Measurements from ENCODE around the gene MTNR1A.

The MTNR1A gene

GRCh38 chr4:186487726-186488125 lies 67.6 kb downstream of the MTNR1A start:
- Histone ChIP-seq H3K4me2 (ENCODE audit: low read length, poor library complexity, severe bottlenecking) (no peak overlapping the region), H3K27ac (ENCODE audit: low read length, poor library complexity, severe bottlenecking) (no peak overlapping the region), H4K8ac (ENCODE audit: low read length) (no peak overlapping the region), H3K9ac (ENCODE audit: low read length) (no peak overlapping the region), H2AK5ac (ENCODE audit: low read length, severe bottlenecking) (no peak overlapping the region), H3K4ac (ENCODE audit: low read depth in 1 of 2, low read length in 2 of 2) (no peak overlapping the region), H3K79me1 (replicated peaks; ENCODE audit: low read length, poor library complexity, severe bottlenecking) (no peaks in the 10 kb centered on the region), H3K9me3 (ENCODE audit: control insufficient read depth, low read length) (peaks cover 17% of the 10 kb centered on the region), H3K23ac (ENCODE audit: low read length in 2 of 2) (no peak overlapping the region), H3K27me3 (ENCODE audit: control insufficient read depth in 1 of 2, insufficient read depth in 1 of 2, low read length in 2 of 2) (peaks cover 0 to 18% of the 10 kb centered on the region in 2 experiments), H3K4me3 (ENCODE audit: insufficient read depth in 1 of 2, low read depth in 1 of 2, low read length in 2 of 2) (no peak overlapping the region), H2AFZ (ENCODE audit: low read depth, low read length) (no peak overlapping the region), H2BK120ac (ENCODE audit: low read depth, low read length) (no peak overlapping the region), H4K91ac (ENCODE audit: low read length) (no peak overlapping the region), H3K36me3 (ENCODE audit: control insufficient read depth in 1 of 2, insufficient read depth in 2 of 2, low read depth in 1 of 2, low read length in 2 of 2) (no peaks in the 10 kb centered on the region), H2BK15ac (ENCODE audit: low read depth, poor library complexity, severe bottlenecking) (no peak overlapping the region), H3K18ac (ENCODE audit: low read depth in 1 of 2, low read length in 2 of 2) (no peak overlapping the region), H3K14ac (ENCODE audit: low read length in 2 of 2) (no peak overlapping the region), H3K4me1 (ENCODE audit: control insufficient read depth, insufficient read depth, low read depth, low read length) (peaks cover 2% of the 10 kb centered on the region), H2BK5ac (ENCODE audit: low read depth, low read length, poor library complexity, severe bottlenecking) (no peak overlapping the region), H2BK12ac (ENCODE audit: low read length in 2 of 2) (no peak overlapping the region)
- WGBS = 81% methylated on average over 7 of the region's 9 CpGs
- no peak for DNase-seq

GRCh38 chr4:186486172-186486571 lies 69.2 kb downstream of the MTNR1A start:
- no peak overlapping the region for H3K4me2 ChIP-seq (ENCODE audit: low read length, poor library complexity, severe bottlenecking)
- H2BK120ac ChIP-seq (ENCODE audit: low read depth, low read length) = no peak overlapping the region
- no peak overlapping the region for H4K8ac ChIP-seq (ENCODE audit: low read length)
- H3K14ac ChIP-seq (ENCODE audit: low read length in 2 of 2) = no peak overlapping the region
- H3K4me1 ChIP-seq (ENCODE audit: control insufficient read depth, insufficient read depth, low read depth, low read length) = peaks cover 4% of the 10 kb centered on the region
- H3K18ac ChIP-seq (ENCODE audit: low read depth in 1 of 2, low read length in 2 of 2) = no peak overlapping the region
- H3K4me3 ChIP-seq (ENCODE audit: insufficient read depth in 1 of 2, low read depth in 1 of 2, low read length in 2 of 2) = peak overlapping the region in 1 of 2 experiments; percentile 44
- H3K79me1 ChIP-seq (replicated peaks; ENCODE audit: low read length, poor library complexity, severe bottlenecking) = no peaks in the 10 kb centered on the region
- 37% methylated on average over 11 of the region's 11 CpGs for WGBS
- H2AK5ac ChIP-seq (ENCODE audit: low read length, severe bottlenecking) = no peak overlapping the region
- H4K91ac ChIP-seq (ENCODE audit: low read length) = no peak overlapping the region
- H2BK15ac ChIP-seq (ENCODE audit: low read depth, poor library complexity, severe bottlenecking) = no peak overlapping the region
- H3K9ac ChIP-seq (ENCODE audit: low read length) = no peak overlapping the region
- H3K23ac ChIP-seq (ENCODE audit: low read length in 2 of 2) = no peak overlapping the region
- no peak overlapping the region for H2BK5ac ChIP-seq (ENCODE audit: low read depth, low read length, poor library complexity, severe bottlenecking)
- no peaks in the 10 kb centered on the region for H3K36me3 ChIP-seq (ENCODE audit: control insufficient read depth in 1 of 2, insufficient read depth in 2 of 2, low read depth in 1 of 2, low read length in 2 of 2)
- H3K9me3 ChIP-seq (ENCODE audit: control insufficient read depth, low read length) = peaks cover 8% of the 10 kb centered on the region
- H3K27ac ChIP-seq (ENCODE audit: low read length, poor library complexity, severe bottlenecking) = no peak overlapping the region
- peaks cover 0 to 27% of the 10 kb centered on the region in 2 experiments for H3K27me3 ChIP-seq (ENCODE audit: control insufficient read depth in 1 of 2, insufficient read depth in 1 of 2, low read length in 2 of 2)
- H3K4ac ChIP-seq (ENCODE audit: low read depth in 1 of 2, low read length in 2 of 2) = no peak overlapping the region
- H2BK12ac ChIP-seq (ENCODE audit: low read length in 2 of 2) = no peak overlapping the region
- no peak for DNase-seq
- no peak overlapping the region for H2AFZ ChIP-seq (ENCODE audit: low read depth, low read length)

GRCh38 chr4:186485561-186486062 lies 69.8 kb downstream of the MTNR1A start:
- Histone ChIP-seq H3K18ac (ENCODE audit: low read depth in 1 of 2, low read length in 2 of 2) (no peak overlapping the region), H3K14ac (ENCODE audit: low read length in 2 of 2) (no peak overlapping the region), H3K9me3 (ENCODE audit: control insufficient read depth, low read length) (peaks cover 3% of the 10 kb centered on the region), H4K91ac (ENCODE audit: low read length) (no peak overlapping the region), H3K36me3 (ENCODE audit: control insufficient read depth in 1 of 2, insufficient read depth in 2 of 2, low read depth in 1 of 2, low read length in 2 of 2) (no peaks in the 10 kb centered on the region), H2BK12ac (ENCODE audit: low read length in 2 of 2) (no peak overlapping the region), H3K4me1 (ENCODE audit: control insufficient read depth, insufficient read depth, low read depth, low read length) (peaks cover 4% of the 10 kb centered on the region), H3K4me2 (ENCODE audit: low read length, poor library complexity, severe bottlenecking) (no peak overlapping the region), H2BK5ac (ENCODE audit: low read depth, low read length, poor library complexity, severe bottlenecking) (no peak overlapping the region), H3K27me3 (ENCODE audit: control insufficient read depth in 1 of 2, insufficient read depth in 1 of 2, low read length in 2 of 2) (peaks cover 0 to 27% of the 10 kb centered on the region in 2 experiments), H3K9ac (ENCODE audit: low read length) (no peak overlapping the region), H2AFZ (ENCODE audit: low read depth, low read length) (no peak overlapping the region), H3K79me1 (replicated peaks; ENCODE audit: low read length, poor library complexity, severe bottlenecking) (no peaks in the 10 kb centered on the region), H2BK120ac (ENCODE audit: low read depth, low read length) (no peak overlapping the region), H2AK5ac (ENCODE audit: low read length, severe bottlenecking) (no peak overlapping the region), H3K4me3 (ENCODE audit: insufficient read depth in 1 of 2, low read depth in 1 of 2, low read length in 2 of 2) (peak overlapping the region in 1 of 2 experiments; percentile 66), H3K23ac (ENCODE audit: low read length in 2 of 2) (no peak overlapping the region), H2BK15ac (ENCODE audit: low read depth, poor library complexity, severe bottlenecking) (no peak overlapping the region), H3K4ac (ENCODE audit: low read depth in 1 of 2, low read length in 2 of 2) (no peak overlapping the region), H4K8ac (ENCODE audit: low read length) (no peak overlapping the region), H3K27ac (ENCODE audit: low read length, poor library complexity, severe bottlenecking) (no peak overlapping the region)
- WGBS = 36% methylated on average over 10 of the region's 14 CpGs
- peak; percentile 24 for DNase-seq

GRCh38 chr4:186485150-186485549 lies 70.2 kb downstream of the MTNR1A start:
- no peaks in the 10 kb centered on the region for H3K36me3 ChIP-seq (ENCODE audit: control insufficient read depth in 1 of 2, insufficient read depth in 2 of 2, low read depth in 1 of 2, low read length in 2 of 2)
- no peak overlapping the region for H3K4me2 ChIP-seq (ENCODE audit: low read length, poor library complexity, severe bottlenecking)
- H3K9me3 ChIP-seq (ENCODE audit: control insufficient read depth, low read length) = no peaks in the 10 kb centered on the region
- peaks cover 4% of the 10 kb centered on the region for H3K4me1 ChIP-seq (ENCODE audit: control insufficient read depth, insufficient read depth, low read depth, low read length)
- no peak overlapping the region for H3K9ac ChIP-seq (ENCODE audit: low read length)
- no peak overlapping the region for H3K4ac ChIP-seq (ENCODE audit: low read depth in 1 of 2, low read length in 2 of 2)
- no peak overlapping the region for H4K8ac ChIP-seq (ENCODE audit: low read length)
- WGBS = 76% methylated on average over 5 of the region's 5 CpGs
- peak overlapping the region in 1 of 2 experiments; percentile 66 for H3K4me3 ChIP-seq (ENCODE audit: insufficient read depth in 1 of 2, low read depth in 1 of 2, low read length in 2 of 2)
- H2BK5ac ChIP-seq (ENCODE audit: low read depth, low read length, poor library complexity, severe bottlenecking) = no peak overlapping the region
- no peak overlapping the region for H3K14ac ChIP-seq (ENCODE audit: low read length in 2 of 2)
- H3K79me1 ChIP-seq (replicated peaks; ENCODE audit: low read length, poor library complexity, severe bottlenecking) = no peaks in the 10 kb centered on the region
- no peak overlapping the region for H3K18ac ChIP-seq (ENCODE audit: low read depth in 1 of 2, low read length in 2 of 2)
- peaks cover 0 to 29% of the 10 kb centered on the region in 2 experiments for H3K27me3 ChIP-seq (ENCODE audit: control insufficient read depth in 1 of 2, insufficient read depth in 1 of 2, low read length in 2 of 2)
- no peak for DNase-seq
- no peak overlapping the region for H2BK120ac ChIP-seq (ENCODE audit: low read depth, low read length)
- H2BK12ac ChIP-seq (ENCODE audit: low read length in 2 of 2) = no peak overlapping the region
- H3K23ac ChIP-seq (ENCODE audit: low read length in 2 of 2) = no peak overlapping the region
- no peak overlapping the region for H4K91ac ChIP-seq (ENCODE audit: low read length)
- H3K27ac ChIP-seq (ENCODE audit: low read length, poor library complexity, severe bottlenecking) = no peak overlapping the region
- no peak overlapping the region for H2BK15ac ChIP-seq (ENCODE audit: low read depth, poor library complexity, severe bottlenecking)
- H2AFZ ChIP-seq (ENCODE audit: low read depth, low read length) = no peak overlapping the region
- no peak overlapping the region for H2AK5ac ChIP-seq (ENCODE audit: low read length, severe bottlenecking)
